HG03439 (cell line): Measurements from ENCODE around the gene PELI2.

ENCODE experiments used
- ATAC-seq: cut with Tn5 transposase; IDR thresholded peaks from one replicate; pipeline ENCODE4 v1.9.1; 2021; ENCODE audit warnings: mild to moderate bottlenecking, moderate library complexity; ENCODE audit not compliant: unreplicated experiment

PELI2 gene, protein sequence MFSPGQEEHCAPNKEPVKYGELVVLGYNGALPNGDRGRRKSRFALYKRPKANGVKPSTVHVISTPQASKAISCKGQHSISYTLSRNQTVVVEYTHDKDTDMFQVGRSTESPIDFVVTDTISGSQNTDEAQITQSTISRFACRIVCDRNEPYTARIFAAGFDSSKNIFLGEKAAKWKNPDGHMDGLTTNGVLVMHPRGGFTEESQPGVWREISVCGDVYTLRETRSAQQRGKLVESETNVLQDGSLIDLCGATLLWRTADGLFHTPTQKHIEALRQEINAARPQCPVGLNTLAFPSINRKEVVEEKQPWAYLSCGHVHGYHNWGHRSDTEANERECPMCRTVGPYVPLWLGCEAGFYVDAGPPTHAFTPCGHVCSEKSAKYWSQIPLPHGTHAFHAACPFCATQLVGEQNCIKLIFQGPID

DNA sequence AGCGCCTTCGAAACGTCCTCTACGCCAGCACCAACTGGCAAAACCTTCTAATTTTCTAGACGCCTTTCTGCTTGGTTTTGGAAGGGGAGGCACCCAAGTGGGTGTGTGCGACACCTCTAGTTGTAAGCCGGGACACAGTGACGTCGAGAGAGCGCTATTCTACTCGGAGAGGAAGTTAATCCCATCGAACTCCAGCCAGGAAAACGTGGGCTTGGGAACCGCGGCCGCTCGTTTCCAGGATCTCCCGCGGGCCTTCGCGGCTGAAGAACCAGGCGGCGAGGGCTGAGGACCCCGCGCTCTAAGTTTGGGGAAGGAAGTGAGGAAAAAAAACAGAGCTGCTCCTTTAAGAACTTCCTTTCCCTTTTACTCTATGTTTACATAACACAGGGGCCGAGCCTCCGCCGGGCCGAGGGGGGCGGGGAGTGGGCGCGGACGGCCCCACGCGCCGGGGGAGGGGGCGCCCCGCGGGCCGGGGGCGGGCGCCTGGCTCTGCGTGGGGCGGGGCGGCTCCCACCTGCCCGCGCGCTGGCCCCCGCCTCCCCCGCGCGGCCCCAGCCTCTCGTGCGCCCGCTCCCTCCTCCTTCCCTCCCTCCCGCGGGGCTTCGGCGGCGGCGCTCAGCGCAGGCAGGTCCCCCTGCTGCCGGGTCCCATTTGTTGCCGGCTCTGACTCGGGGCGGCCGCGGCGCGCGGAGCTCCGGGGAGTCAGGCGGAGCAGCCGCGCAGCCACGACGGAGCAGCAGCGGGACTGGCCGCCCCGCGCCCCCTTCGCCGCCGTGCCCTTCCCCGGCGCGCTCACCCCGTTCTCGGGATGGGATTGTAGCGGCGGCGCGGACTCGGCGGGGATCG, at the start of gene PELI2:
PELI2 (plus strand) TSS at position 647 of the 846 bp plus-strand sequence. CDS start 250 bp downstream, outside the sequence.
- peak; percentile 71 for ATAC-seq

DNA sequence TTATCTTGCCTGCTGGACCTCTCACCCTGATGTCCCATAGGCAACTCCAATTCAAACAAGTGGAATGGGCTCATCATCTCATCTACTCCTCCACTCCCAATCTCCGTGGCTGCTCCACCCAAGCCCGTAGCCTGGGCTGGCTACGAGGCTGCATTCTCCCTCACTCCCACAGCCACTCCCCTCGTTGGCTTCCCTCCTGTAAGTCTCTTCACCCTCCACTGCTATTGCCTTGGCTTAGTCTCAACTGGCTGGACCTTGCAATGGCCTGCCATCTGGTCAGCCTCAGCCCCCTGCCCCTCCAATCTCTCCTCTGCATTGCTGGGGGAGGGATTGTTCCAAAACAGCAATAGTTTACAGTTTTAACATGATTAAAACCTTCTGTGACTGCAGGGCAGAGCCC, 44.4 kb upstream of the PELI2 start:
- no peak for ATAC-seq

DNA sequence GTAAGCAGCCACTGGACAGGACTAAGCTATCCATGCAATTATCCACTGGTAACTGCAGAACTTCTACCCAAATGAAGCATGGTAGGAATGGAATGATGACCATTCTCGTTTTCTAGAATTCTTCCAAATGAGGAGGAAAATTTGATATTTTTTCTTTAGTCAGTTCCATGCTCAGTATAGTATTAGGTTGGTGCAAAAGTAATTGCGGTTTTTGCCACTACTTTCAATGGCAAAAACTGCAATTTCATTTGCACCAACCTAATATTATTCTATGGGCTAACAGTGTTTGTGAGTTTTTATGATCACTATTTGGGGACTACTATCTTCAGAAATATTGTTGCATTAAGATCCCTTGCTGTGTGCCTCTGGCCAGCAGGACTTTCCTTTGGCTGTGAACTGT, 42.9 kb upstream of the PELI2 start:
- ATAC-seq = no peak

DNA sequence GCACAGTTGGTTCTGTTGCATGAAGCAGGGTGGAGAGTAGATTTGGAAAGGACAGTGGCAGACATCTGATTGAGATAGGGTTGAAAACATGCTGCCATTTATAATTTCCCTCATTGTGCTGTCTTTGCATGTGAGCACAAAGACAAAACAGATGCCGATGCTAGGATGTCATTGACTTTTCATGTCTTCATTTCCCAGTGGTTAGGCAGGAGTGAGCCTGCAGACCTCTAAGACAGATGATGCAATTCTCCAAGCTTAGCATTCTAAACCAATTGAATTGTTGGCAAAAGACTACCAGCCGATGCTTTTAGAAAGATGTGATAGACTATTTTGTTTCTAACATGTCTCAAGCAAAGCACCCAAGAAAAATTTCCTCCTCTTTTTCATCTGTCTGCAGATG, 37.1 kb upstream of the PELI2 start:
- ATAC-seq = no peak

DNA sequence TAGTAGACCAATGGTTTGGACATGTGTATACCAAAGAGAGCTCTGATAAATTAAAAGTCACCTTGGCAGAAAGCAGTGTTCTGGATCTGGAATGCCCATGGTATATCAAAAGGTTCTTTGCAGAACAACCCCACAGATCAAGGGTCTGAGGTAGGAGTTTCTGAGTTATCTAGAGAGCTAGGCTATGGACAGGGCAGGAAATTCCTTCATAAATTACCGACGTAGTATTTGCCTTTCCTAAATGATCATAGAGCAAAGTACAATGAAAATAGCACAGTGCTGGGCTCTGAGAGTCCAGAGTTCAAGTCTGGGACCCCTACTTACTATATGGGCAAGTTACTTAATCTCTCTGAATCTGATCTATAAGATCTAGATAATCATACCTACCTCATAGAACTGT, 35.3 kb upstream of the PELI2 start:
- ATAC-seq = no peak

DNA sequence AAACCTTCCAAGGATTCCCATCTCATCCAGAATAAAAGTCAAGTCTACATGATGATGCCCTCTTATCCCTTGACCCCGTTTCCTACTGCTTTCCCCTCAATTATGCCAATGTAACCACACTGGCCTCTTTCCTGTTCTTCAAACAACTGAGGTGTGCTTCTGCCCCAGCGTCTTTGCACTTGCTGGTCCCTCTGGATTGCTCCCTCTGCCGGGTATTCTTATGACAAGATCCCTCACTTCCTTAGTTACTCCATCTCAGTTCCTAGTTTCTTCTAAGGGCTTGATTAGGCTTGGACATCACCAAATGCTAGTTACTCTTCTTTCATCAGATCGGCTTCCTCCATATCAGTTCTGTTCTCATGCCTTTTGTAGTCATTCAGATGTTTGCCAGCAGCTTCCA, 32.7 kb upstream of the PELI2 start:
- no peak for ATAC-seq

DNA sequence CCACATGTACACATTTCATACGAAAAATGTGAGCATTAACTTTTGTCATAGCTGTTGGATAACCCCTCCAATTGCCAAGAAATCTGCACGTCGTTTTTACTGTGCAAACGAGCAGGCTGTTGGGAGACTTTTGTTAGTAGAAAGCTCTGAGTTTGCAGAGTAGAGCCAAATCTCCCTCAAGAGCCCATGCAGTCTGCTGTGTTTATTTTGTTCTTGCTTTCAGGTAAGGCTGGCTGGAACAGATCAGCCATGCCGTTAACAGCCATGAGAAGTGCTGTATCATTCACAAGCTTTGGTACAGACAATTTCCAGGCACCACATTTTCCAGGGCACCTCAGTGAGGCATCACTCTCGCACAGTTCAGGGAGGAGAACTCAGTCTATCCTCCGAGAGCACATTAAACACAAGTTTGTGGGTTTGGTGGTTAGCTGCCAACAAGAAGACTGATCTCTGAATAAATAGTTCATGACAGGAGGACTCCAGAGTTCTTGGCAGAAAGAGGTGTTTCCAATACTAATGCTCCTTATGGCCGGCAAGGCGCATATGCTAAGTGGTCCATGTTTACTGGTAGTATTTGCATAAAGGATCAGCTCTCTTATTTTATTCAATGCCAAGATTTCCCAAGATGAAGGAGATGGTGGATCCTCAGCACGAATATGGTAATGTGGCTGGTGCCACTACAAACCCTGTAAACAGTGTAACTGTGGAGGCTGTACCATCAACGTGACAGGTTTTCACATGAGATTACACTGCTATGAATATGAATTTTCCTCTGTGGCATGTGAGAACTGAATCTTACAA, 30.3 kb upstream of the PELI2 start:
- no peak for ATAC-seq

DNA sequence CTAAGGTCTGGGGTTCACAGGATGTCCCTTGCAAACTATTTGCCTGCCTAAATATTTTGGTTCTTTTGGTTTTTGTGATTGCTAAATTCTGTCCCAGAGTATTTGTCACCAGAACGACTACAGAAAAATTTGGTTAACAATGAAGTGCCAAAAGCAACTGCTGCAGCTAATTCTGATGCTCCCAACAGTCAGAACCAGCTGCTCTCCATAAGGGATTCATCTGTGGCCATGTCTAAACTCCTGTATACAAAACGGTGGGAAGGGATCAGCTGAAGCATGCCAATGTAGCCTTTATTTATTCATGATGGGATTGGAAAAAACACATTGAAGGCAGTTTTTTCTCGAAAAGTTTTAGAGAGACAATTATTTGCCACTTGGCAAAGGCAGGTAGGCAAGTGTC, 29.3 kb upstream of the PELI2 start:
- ATAC-seq = no peak

DNA sequence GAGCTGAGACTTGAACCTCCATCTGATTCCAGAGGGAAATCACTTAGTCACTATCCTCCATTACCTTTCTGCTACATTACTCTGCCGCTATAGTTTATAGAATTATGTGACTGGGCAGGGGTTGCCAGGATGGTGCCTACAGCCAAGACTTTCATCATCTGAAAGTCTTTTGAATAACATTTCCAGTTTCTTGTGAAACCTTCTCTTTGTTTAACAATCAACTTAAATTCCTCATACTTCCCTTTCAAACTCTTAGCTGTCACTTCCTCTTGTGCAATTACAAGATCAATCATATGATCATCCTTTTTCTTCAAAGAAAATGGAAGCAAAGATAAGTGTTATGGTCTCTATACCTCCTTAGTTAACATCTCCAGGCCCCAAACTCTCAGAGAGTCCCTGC, 25.4 kb upstream of the PELI2 start:
- ATAC-seq = no peak

DNA sequence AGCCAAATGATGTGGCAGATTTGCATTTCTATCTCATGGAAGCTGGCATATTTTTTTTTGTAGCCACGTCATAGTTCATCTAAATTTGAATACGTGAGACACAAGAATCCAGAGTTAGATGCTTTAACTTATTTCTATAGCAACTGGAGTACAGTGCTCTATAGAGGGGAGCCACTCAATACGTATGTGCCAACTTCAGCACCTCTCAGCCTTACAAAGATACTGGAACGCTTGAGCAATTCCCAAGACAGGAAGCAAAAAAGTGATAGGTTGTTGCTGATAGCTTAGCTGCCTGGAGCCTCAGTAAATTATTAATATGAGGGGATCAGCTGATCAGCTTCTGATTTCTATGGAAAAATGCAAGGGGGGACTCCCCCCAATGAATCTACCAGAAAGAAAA, 24.1 kb upstream of the PELI2 start:
- no peak for ATAC-seq

DNA sequence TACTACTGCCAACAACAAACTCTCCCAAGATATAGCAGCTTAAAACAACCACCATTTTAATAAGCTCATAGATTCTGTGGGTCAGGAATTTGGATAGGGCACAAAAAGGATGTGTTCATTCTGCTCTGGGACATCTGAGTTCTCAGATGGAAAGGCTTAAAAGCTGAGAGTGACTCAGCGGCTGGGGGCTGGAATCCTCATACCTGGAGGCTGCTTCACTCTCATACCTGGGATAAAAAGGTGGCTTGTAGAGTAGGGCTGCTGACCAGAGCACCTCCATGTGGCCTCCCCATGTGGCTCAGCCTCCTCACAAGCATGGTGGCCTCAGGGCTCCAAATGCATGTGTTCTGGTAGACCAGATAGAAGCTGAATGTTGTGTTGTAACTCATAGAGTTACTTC, 20.2 kb upstream of the PELI2 start:
- ATAC-seq = no peak

DNA sequence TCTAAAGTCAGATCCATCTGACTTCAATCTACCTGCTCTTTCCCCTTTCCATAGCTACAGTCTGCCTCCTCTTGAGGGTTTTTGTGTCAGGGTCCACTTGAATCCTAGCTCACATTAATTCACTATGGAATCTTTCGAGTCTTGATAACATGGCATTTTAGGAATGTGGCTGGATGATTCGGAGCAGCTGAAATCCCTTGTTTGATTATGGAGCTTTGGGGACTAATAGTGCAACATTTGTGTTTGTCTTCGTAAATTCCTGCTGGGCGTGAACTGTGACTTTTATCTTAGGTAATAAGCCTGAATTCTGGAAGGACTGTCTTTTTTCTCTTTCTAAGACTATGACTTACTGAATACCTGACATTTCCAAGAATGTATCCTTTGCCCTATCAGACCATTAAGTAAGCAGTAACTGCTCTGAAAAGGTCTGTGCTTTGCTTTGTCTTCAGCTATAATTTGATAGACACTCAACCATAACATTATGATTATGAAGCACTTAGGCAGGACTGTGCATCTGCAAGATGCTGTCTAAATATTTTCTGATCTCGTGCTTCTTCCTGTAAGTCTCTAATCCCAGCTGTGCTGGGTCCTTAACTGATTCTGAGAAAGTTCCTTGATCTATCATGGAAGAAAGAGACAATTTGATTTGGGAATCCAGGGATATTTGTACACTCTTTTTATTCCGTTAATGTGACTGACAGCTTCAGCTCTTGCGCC, 19.0 kb upstream of the PELI2 start:
- ATAC-seq = no peak

DNA sequence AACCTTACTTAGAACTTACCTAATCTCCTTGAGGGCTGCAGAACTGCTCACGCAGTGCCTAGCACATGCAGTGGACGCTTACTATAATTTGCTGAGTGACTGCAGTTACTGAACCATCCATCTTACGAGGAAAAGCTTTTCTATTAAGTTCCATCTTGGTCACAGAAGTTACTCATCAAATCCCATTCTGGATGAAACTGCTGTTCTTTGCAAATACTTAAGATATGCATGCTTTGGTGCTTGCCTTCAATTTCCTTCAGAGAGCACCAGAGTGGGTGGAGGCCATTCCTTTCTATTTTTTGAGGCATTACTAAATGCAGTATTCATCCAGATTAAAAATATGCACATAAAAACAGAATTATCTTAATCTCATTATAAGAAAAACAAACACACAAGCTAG, 17.7 kb upstream of the PELI2 start:
- ATAC-seq = no peak

DNA sequence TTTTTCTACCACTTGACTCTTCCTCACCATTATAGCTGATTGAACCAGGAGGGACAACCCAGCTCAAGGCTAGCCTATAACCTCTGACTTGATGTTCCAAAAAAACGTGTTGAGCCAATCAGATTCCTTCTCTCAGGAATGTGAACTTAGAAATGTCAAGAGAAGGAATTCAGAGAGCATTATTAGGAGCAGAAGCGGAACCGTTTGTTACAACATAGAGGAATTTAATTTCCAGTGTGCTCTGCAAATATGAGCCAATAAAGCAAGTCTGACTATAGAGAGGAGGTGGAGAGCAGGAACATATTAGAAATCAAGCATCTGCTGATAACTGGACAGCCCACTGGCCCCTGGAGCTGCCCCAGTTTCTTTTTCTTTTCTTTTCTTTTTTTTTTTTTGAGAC, 15.3 kb upstream of the PELI2 start:
- no peak for ATAC-seq

DNA sequence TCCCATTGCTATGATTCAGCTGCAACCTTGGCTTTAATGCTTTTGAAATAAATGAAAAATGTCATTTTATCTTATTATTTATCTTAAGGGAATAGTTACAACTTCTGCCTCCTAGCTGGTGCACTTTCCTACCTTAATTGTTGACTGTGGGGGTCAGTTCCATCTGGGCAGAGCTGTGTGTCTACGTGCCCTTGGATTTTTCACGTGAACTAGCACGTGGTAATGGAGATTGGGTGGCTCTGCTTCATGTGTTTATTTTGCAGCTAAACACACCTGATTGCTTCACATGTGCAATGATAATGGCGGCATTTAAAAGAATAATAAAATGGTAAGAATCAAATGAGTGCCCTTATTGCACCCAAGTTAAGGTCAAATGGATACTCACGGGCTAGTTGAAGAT, 10.6 kb upstream of the PELI2 start:
- no peak for ATAC-seq

DNA sequence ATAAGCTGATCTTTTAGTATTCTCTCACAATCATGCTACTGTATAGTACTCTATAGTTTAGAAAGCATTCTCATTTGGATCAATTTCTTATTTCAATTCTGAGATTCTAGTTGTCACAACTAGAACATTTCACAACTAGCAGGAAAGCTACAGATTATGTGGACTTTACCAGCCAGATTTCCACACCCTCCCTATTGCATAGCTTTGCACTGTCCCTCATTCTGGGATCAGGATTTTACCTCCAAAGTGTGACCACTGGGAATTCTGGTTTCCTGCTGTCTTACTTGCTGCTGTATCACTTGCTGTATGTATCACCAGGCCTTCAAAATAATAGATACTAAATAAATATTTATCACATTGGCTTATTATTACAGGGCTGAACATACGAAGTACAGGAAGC, 10.2 kb upstream of the PELI2 start:
- ATAC-seq = no peak

DNA sequence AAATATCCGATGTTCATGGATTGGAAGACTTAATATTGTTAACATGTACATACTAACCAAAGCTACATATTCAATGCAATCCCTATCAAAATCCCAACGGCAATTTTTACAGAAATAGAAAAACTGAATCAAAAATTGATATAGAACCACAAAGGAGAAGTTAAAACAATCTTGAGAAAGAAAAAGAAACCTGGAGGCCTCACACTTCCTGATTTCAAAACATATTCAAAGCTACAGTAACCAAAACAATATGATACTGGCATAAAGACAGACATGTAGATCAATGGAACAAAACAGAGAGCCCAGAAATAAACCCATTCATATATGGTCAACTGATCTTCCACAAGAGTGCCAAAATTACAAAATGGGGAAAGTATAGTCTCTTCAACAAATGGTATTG, 5.4 kb upstream of the PELI2 start:
- no peak for ATAC-seq

DNA sequence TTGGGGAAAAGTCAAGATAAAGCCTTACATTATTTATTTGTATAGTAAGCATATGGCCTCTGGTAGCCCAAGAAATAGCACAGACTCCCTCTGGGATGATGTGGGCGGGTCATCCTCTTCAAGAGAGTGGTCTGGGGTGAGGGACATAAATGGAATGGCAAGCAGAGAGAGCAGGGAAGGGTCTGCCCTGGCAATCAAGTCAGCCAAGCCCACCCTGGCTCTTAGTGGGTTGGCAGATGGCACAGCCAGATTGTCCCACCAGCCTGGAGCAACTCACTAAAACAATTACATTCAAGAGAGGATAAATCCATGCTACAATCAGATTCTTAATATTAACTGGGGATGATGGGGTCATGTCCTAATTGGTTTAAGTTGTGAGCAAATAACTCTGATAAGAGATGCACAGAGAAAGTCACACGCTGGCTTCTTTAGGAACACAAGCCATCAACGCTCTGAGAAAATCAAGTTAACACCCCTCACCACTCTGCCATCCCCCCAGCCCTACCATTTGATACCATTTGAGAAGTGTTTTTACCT, 2.8 kb upstream of the PELI2 start:
- no peak for ATAC-seq

DNA sequence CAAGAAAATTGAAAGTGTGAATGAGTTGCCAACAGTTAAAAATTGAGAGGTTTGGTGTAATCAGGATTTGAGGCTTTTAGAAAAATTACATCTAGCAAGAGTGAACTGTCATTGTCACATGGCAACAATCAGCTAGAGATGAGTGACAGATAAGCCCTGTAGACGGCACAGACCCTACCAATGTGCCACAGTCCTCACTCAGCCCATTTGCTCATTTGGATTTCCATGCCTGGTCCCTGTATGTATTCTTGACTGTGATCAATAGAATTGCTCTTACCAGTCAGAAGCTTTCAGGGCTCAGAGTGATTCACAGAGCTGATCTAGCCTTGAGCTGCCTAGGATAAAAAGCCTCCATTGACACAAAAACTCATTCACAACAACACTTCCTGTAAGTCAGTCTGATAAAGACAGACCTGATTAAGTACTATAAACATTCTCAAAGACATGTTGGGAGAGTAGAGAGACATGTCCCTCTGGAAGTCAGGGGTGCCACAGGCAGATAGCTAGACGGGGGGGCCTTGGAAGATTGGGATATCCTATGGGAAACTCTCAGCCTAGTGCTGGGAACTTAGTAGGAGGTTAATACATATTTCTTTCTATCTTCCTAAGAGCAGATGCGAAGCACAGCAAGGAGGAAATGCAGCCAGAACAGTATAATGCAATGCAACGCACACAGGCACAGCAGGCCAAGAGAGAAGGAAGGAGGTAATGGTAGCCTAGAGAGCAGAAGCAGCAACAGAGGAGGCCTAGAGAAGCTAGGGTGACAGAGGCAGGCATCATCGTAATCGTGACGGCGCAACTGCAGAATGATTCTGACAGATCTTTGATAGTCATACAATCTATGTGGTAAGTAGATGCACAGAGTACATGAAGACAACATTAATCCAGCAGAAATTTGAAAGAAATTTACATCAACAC, 2.0 kb upstream of the PELI2 start:
- no peak for ATAC-seq
